Tibial nerve (tissue), 4 donors: ENCODE data around the gene IGFBP2. TPM values are rescaled to one million over a fixed set of nuclear protein-coding genes. Genes with fewer than 3 reads are reported as not detected.

Experiments
- DNase-seq, 2 donors: peaks; one replicate each; pipeline ENCODE4 v3.0.0-alpha.2; 2019; ENCODE audit warnings: low spot score in 2 of 2
- H3K27ac ChIP-seq, 4 donors: fragments of 200-600 bp; sonication (generic) in 3 of 4; one replicate each; pipeline ENCODE4 v1.5.1; 2017 to 2019; ENCODE audit warnings: mild to moderate bottlenecking in 1 of 4
- H3K27me3 ChIP-seq, 2 donors: fragments of 200-600 bp; sonication (generic) in 1 of 2; one replicate each; pipeline versions ENCODE4 v1.5.1 to v1.6.0; 2017 to 2019
- H3K36me3 ChIP-seq, 3 donors: fragments of 200-600 bp; sonication (generic); one replicate each; pipeline ENCODE4 v1.5.1; 2018 to 2019
- H3K4me1 ChIP-seq, 4 donors: fragments of 200-600 bp; sonication (generic) in 3 of 4; one replicate each; pipeline ENCODE4 v1.5.1; 2017 to 2019
- H3K4me3 ChIP-seq, 4 donors: fragments of 200-600 bp; sonication (generic) in 3 of 4; one replicate each; pipeline ENCODE4 v1.5.1; 2017 to 2019; ENCODE audit warnings: mild to moderate bottlenecking in 1 of 4, moderate library complexity in 1 of 4
- H3K9me3 ChIP-seq, 4 donors: fragments of 200-600 bp; sonication (generic) in 3 of 4; one replicate each; pipeline ENCODE4 v1.5.1; 2017 to 2019
- CTCF ChIP-seq, 5 experiments: fragments of 200-600 bp in 3 of 5; fragments of 450-650 bp in 2 of 5; sonication (generic) in 3 of 5; IDR thresholded peaks; one replicate each; pipeline ENCODE4 v1.5.1; 2016 to 2019; ENCODE audit warnings: antibody characterized with exemption in 5 of 5, mild to moderate bottlenecking in 3 of 5, moderate library complexity in 2 of 5
- EP300 ChIP-seq, 2 donors: sonication (generic); formaldehyde crosslinking; IDR thresholded peaks; one replicate each; pipeline ENCODE4 v1.6.1; 2017; ENCODE audit warnings: antibody characterized with exemption in 2 of 2, mild to moderate bottlenecking in 1 of 2
- POLR2A ChIP-seq, 2 donors: fragments of 450-650 bp; IDR thresholded peaks; one replicate each; pipeline ENCODE4 v1.6.1; 2017; ENCODE audit warnings: antibody characterized with exemption in 2 of 2, mild to moderate bottlenecking in 2 of 2, moderate library complexity in 2 of 2
- WGBS, 2 donors: methylation state at CpG; one replicate each; pipeline ENCODE4 v1.1.5; 2018; 5-methylcytosine and 5-hydroxymethylcytosine counted together
- total RNA-seq, 4 donors: library from RNA; depleted of rRNA; stranded (reverse); fragments of >200 nt; gene quantifications; one replicate each; pipeline ENCODE4 v1.1.0, GENCODE V29; 2016

Gene IGFBP2
- total RNA-seq, 4 donors from 2014 or later: 125 to 337 (median 157) TPM

GRCh38 chr2:216616083-216616678 lies 17.0 kb upstream of the IGFBP2 start:
- no peak for TF ChIP-seq EP300 (IDR thresholded peaks at IDR 0.05)
- no peak for TF ChIP-seq CTCF (IDR thresholded peaks at IDR 0.05)
- TF ChIP-seq POLR2A (IDR thresholded peaks at IDR 0.05): no peak
- no peaks in the 10 kb centered on the region for H3K36me3 ChIP-seq
- no peaks in the 10 kb centered on the region for H3K9me3 ChIP-seq
- WGBS, 2 donors: 60 to 74% methylated on average over 3 of the region's 3 CpGs
- peaks cover 0 to 11% (median 2%) of the 10 kb centered on the region in 4 donors for H3K4me1 ChIP-seq
- H3K4me3 ChIP-seq: no peak overlapping the region
- DNase-seq: no peak
- H3K27ac ChIP-seq: no peak overlapping the region
- H3K27me3 ChIP-seq: no peaks in the 10 kb centered on the region

DNA sequence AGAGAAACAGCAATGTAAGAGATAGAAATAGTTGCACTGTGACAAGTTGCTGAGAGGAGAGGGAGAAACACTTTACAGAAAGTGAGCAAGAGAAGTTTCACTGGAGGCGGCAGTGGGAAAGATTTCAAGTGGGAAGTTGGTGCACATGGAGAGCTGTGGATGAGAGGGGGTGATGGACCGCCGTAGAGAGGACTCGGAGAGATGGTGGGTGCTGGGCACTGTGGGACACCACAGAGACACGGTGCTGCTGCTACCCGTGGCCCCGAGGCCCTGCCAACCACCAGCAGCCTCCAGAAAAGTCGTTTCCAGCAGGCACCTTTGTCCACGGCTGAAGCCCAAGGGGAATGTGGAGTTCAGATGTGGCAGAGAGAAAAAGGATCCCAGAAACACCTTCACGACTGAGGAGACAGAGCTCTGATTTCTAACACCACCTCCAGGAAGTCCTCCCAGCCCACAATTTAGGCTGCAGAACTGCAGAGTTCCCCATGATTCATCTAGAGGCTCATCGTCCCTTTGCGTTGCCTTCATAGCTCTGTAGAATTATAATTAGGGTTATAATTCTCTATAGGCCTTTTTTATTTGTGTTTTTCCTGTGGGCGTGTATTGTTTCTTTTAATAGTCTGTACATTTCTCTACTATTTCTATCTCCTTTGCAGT lies 15.9 kb upstream of the IGFBP2 start:
- Histone ChIP-seq H3K4me3 (no peak overlapping the region), H3K27ac (no peak overlapping the region), H3K9me3 (no peaks in the 10 kb centered on the region), H3K36me3 (no peaks in the 10 kb centered on the region), H3K4me1 (peaks cover 0 to 14% (median 2%) of the 10 kb centered on the region in 4 donors), H3K27me3 (no peaks in the 10 kb centered on the region)
- DNase-seq: no peak
- TF ChIP-seq POLR2A (IDR thresholded peaks at IDR 0.05) (no peak), EP300 (IDR thresholded peaks at IDR 0.05) (no peak), CTCF (IDR thresholded peaks at IDR 0.05) (no peak)
- WGBS, 2 donors: 86 to 88% methylated on average over 13 of the region's 13 CpGs

DNA sequence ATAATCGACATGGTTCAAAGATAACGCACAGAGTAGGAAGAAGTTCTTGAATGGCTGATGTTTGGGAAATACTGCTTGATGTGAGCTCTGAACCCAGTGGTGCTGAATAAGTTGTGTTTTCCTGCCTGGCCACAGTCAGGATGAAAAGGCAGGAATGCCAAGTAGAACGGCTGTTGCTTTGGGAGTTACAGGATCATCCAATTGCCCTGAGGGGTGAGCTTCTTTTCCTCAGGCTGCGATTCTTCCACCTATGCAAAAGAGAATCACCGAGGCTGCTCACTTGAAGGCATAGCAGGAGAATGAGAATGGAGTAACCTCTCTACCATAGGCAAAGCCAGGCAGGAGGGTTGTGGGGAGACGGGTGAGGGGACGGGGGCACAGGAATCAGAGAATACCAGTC lies 14.4 kb upstream of the IGFBP2 start:
- TF ChIP-seq POLR2A (IDR thresholded peaks at IDR 0.05): no peak
- TF ChIP-seq EP300 (IDR thresholded peaks at IDR 0.05): no peak
- TF ChIP-seq CTCF (IDR thresholded peaks at IDR 0.05): no peak
- Histone ChIP-seq H3K9me3 (no peaks in the 10 kb centered on the region), H3K4me1 (peaks cover 0 to 14% (median 2%) of the 10 kb centered on the region in 4 donors), H3K27me3 (no peaks in the 10 kb centered on the region), H3K4me3 (no peak overlapping the region), H3K36me3 (no peaks in the 10 kb centered on the region), H3K27ac (no peak overlapping the region)
- WGBS, 2 donors: 82 to 83% methylated on average over 7 of the region's 7 CpGs
- no peak for DNase-seq

GRCh38 chr2:216619411-216620393 lies 13.5 kb upstream of the IGFBP2 start:
- peaks cover 0 to 2% (median 0%) of the 10 kb centered on the region in 4 donors for H3K9me3 ChIP-seq
- no peaks in the 10 kb centered on the region for H3K27me3 ChIP-seq
- WGBS, 2 donors: 59 to 70% methylated on average over 12 of the region's 12 CpGs
- H3K27ac ChIP-seq: no peak overlapping the region
- TF ChIP-seq POLR2A (IDR thresholded peaks at IDR 0.05) (no peak), EP300 (IDR thresholded peaks at IDR 0.05) (no peak), CTCF (IDR thresholded peaks at IDR 0.05) (no peak)
- no peak for DNase-seq
- H3K4me3 ChIP-seq: no peak overlapping the region
- peaks cover 0 to 14% (median 2%) of the 10 kb centered on the region in 4 donors for H3K4me1 ChIP-seq
- H3K36me3 ChIP-seq: no peaks in the 10 kb centered on the region
